Fibroblast of mammary gland (primary cell): Measurements from ENCODE around the gene PCED1B.
"Not testable (repeated sequence)": the region's sequence is repeated elsewhere in the genome, so short reads cannot be mapped to it uniquely, and the experiment has no call there.

ENCODE experiments used
- DNase-seq: peaks from one replicate; pipeline ENCODE4 v3.0.0-alpha.2; 2010; ENCODE audit warnings: low read depth
- H3K4me3 ChIP-seq: 2 replicates; pipeline ENCODE4 v1.5.1; 2011; ENCODE audit warnings: low read depth, mild to moderate bottlenecking, low read length, moderate library complexity; ENCODE audit not compliant: control insufficient read depth
- CTCF ChIP-seq: conservative IDR thresholded peaks from 2 replicates; pipeline ENCODE4 v1.5.1; 2011; ENCODE audit warnings: low read depth, low read length, inconsistent platforms; ENCODE audit not compliant: control insufficient read depth, insufficient read depth

Gene PCED1B

GRCh38 chr12:47190905-47191304 lies 111.5 kb downstream of the PCED1B start:
- DNase-seq = no peak
- TF ChIP-seq CTCF = no peak
- H3K4me3 ChIP-seq = no peak overlapping the region

GRCh38 chr12:47192051-47192450 lies 112.6 kb downstream of the PCED1B start:
- DNase-seq = no peak
- no peak for TF ChIP-seq CTCF
- no peak overlapping the region for H3K4me3 ChIP-seq

- no peak overlapping the region for H3K4me3 ChIP-seq
- no peak for TF ChIP-seq CTCF
- DNase-seq = no peak
Observed at GRCh38 chr12:47193066-47193465, 113.6 kb downstream of the PCED1B start.

GRCh38 chr12:47194501-47194900 lies 115.1 kb downstream of the PCED1B start:
- H3K4me3 ChIP-seq = no peak overlapping the region
- TF ChIP-seq CTCF = no peak
- no peak for DNase-seq

GRCh38 chr12:47200446-47200845 lies 121.0 kb downstream of the PCED1B start:
- DNase-seq = no peak
- no peak overlapping the region for H3K4me3 ChIP-seq
- no peak for TF ChIP-seq CTCF

GRCh38 chr12:47201190-47201589 lies 121.8 kb downstream of the PCED1B start:
- H3K4me3 ChIP-seq, DNase-seq: not testable (repeated sequence)

- TF ChIP-seq CTCF = no peak
- no peak for DNase-seq
- H3K4me3 ChIP-seq = no peak overlapping the region
Observed at GRCh38 chr12:47202176-47202575, 122.8 kb downstream of the PCED1B start.
